NCI-H446 (cell line): ENCODE data around the gene CASQ1.

Source experiments
- DNase-seq, 2 experiments: peaks; one replicate each; lab custom pipeline; 2025; lab: John Stamatoyannopoulos, UW

CASQ1 gene

DNA sequence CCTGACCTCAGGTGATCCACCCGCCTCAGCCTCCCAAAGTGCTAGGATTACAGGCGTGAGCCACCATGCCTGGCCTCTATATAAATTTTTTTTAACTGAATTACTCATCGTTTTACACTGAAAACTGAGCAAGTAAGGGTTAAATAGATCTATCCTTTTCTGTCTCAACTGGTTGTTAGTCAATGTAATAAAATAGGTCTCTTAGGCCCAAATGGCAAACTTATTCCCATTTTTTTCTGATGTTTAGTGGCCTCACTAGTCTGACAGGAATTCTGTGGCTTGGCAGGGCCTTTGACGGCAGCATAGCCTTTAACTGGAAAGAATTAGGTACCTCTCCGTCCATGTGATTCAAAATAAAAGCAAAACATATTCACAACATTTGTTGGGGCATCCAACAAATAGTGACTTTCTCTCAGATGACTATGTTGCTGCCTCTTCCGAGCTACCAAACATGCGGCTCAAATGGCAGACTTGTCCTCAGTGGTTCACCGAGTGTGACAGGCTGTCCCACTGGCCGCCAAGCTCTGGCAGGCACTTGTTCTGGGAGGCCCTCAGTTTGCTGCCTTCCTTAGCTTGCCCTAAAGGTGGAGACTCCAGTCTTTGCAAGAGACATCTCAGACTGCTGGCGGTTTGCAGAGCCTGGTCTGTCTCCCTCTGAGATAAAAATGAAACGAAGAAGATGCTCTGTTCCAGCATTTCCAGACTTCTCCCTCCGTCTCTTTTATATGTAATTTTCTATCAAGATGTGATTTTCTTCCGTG, 21.6 kb upstream of the CASQ1 start:
- no peak for DNase-seq

DNA sequence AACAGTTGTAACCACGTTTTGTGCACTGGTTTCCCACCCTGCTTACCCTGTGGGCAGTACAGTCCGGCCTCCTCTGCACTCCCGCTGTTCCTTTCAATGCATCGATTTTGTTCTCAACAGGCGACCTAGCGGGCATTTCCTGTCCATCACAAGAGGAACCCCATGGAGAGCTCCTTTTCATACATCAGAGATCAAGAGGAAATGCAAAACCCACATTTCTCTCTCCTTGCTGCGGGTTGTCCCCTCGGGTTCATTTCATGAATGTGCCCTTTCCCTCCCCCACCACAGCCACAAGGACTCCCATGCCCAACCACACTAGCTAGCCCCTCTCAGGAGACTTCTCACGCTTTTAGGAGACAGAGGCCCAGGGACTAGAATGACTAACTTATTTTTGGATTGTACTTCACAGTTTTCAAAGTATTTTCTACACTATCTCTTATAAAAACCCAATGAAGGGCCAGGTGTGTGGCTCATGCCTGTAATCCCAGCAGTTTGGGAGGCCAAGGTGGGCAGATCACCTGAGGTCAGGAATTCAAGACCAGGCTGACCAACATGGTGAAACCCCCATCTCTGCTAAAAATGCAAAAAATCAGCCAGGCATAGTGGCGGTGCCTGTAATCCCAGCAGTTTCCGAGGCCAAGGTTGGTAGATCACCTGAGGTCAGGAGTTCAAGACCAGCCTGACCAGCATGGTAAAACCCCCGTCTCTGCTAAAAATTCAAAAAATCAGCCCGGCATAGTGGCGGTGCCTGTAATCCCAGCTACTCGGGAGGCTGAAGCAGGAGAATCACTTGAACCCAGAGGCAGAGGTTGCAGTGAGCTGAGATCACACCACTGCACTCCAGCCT, 20.6 kb upstream of the CASQ1 start:
- no peak for DNase-seq

DNA sequence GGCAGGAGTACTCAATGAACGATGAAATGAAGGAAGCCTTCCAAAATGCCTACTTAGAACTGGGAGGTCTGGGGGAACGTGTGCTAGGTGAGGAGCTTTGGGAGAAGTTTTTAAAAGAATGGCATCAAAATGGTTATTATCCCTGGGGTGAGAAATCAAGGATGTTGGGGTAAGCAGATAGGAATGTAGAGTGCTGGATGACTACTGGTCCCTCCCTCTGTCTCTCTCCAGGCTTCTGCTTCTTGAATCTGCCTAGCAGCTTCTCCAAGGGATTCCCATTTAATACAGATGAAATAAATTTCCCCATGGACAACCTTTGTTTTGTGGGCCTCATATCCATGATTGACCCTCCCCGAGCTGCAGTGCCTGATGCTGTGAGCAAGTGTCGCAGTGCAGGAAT, 19.0 kb upstream of the CASQ1 start:
- no peak for DNase-seq

DNA sequence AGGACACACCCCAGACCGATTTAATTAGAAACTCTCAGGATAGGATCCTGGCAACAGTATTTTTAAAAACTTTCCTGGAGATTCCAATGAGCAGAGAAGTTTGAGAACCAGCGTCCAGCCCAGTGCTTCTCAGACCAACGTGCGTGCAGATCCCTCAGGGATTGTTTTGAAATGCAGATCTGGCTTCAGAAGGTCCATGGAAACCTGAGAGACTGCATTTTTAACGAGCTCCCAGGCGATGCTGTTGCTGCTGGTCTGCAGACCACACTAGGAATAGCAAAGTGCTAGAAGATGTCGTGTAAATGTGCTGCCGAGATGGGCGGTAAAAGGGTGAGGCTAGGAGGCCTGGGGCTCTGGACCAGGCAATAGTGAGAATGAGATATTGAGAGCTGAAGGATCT, 18.4 kb upstream of the CASQ1 start:
- no peak for DNase-seq

DNA sequence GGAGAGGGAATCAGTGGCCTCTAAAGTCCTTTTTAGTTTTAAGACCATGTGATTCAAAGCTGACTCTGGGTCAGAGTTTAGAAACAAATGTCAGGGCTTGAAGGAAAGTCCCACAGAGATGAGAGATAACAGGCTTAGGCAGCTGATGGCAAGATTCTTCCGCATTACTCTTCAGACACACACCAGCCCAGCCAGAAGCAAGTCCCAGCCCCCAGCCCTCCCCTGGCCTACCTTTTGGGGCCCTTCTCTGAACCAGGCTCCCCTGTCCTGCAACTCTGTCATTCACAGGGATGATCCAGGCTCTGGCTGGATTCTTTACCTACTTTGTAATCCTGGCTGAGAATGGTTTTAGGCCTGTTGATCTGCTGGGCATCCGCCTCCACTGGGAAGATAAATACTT, 13.1 kb upstream of the CASQ1 start:
- DNase-seq: no peak

DNA sequence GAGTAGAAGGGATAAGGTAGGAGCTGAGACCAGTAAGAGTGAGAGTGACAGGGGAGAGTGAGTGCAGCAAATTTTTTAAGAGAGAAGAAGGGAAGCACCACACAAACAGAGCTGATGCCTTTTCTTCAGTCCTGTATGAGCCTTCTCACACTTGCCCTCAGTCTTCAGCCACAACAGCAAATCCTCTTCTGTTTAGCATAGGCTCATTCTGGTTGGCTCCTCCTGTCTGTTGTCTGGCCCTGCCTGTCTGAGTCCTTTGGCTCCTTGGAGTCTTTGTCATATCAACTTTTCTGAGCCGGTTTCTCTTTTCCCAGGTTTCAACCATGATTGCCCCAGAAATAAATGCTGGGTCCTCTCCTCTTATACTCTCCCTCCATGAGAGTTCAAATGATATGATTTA, 12.7 kb upstream of the CASQ1 start:
- no peak for DNase-seq

DNA sequence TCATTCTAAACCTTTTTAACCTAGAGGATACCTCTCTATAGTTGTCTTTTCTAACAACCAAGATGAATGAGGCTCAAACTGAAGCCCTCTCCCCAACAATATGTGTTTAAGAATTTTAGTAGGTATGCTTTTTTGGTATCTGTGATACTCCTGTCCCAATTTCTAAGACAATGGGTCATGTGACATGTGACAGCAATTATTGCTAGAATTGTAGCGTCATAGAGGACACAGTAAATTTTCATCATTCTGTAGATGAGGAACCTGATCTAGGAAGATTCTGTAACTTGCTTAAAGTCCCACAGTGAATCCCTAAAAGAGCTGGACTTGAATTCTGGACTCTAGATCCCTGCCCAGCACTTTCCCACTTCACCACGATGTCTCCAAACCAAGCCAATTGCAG, 11.6 kb upstream of the CASQ1 start:
- no peak for DNase-seq

DNA sequence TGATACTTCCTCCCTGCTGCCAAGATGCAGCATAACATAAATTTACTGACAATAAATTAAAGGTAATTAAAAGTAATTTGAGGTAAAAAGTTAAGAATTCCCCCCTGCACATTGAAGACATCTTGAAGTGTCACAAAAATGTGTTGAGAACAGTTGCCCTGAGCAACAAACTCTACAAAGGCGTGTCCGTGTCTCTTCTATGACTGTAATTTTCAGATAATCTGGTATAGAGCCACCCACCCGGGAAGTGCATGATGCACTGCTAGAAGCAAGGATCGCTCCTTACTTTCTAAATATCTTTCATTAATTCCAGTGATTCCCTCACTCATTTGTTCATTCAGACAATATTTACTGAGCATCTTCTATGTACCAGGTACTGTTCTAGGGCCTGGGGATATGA, 11.0 kb upstream of the CASQ1 start:
- no peak for DNase-seq

DNA sequence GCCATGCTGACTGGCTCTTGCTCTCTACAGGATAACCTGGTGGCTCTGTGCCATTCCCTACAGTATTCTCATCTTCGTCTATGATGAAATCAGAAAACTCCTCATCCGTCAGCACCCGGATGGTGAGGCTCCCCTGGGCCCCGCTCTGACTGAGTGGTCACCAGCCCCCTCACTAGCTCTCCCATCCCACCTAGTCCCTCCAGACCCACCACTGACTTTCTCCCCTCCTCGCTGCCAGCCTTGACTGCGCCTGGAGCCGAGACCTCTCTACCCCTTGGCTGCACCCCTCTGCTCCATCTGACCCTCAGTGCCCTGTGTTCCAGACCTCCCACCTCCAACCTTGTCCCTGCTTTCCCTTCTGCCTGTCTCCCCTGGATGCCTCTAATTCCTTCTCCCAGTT, 4.1 kb upstream of the CASQ1 start:
- DNase-seq: no peak

DNA sequence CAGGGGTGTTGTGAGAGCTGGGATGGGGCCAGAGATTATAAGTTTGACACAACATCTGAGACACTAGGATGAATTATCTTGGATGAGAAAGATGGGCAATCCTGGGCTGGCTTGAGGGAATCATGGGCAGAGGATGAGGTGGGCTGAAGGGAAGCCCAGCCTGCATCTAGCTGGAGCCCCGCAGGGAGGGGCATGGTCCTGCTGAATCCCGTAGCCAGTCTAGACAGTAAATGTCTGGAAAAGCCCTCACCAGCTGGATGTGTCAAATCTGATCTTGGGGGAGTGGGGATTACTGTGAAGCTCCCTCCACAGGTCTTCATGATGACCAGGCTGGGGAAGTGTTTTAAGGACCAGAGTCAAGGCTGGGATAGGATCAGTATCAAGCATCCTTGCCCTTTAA, 3.6 kb upstream of the CASQ1 start:
- no peak for DNase-seq

DNA sequence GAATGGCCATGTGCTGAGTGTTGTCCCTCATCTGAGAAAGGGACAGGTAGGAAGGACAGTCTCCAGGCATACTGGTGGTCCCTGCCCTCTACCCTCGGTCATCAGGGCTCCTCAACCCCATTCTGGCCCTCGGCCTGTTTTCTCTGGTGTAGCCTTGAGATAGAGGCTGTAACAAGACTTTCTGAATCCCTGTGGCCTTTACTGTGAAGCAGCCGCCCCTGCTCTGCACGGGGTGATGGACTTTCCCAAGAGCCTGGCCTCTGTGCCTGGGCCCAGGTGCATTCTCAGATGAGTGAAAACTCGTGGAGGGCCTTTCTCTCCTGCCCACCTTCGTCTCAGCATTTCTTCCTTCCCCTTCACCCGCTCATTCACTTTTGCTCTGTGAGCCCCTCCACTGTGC, 3.0 kb upstream of the CASQ1 start:
- no peak for DNase-seq

DNA sequence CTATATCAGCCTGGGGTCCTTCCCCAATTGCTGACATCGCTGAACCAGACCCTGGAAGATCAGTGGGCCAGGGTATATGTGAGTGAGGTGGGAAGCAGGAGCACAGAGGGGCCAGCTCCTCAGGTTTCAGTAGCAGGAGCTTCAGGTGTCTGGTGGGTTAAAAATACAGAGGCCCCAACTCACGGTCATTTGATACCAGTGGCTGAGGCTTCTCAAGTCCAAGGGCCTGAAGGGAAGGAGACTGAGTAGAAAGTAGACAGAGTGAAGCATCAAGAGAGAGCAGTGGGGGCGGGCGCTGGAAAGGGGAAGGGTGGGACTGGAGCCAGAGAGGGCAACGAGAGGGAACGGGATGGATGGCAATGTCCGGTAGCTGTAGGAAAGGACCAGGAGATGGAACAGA, 2.0 kb upstream of the CASQ1 start:
- DNase-seq: no peak

DNA sequence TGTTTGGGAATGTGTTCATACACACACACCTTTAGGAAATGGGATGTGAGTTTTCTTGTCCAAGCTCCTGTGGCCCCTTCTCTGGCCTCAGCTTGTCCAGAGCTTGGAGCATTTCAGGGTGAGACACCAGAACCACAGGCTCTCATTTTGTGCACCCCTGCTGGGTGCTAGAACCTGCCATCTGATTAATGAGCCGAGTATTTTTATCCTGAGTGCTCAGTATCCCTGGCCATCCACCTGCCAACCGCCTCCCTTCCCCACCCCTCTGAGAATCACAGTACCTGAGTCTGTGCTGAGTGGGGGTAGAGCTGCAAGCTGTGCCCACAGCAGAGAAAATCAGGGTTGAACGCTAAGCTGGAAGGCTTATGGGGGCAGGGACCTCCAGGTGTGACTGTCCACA, 1.4 kb downstream of the CASQ1 start:
- no peak for DNase-seq

DNA sequence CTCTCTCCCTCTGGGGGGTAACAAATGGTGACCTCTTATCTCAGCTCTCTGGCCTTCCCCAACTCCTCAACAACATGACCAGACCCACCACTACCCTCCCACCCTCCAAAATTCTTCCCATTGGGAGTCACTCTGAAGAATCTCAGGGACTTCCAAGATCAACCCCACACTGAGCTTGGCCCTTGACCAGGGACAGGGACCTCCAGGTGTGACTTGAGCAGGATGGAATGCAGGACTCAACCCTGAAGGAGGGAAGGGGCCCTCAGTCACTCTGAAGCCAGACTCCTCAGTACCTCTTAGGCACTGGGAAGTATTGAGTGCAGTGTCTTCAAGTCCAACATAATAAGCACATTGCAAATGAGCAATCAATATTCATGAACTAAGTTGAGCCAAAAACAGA, 1.9 kb downstream of the CASQ1 start:
- DNase-seq: no peak

DNA sequence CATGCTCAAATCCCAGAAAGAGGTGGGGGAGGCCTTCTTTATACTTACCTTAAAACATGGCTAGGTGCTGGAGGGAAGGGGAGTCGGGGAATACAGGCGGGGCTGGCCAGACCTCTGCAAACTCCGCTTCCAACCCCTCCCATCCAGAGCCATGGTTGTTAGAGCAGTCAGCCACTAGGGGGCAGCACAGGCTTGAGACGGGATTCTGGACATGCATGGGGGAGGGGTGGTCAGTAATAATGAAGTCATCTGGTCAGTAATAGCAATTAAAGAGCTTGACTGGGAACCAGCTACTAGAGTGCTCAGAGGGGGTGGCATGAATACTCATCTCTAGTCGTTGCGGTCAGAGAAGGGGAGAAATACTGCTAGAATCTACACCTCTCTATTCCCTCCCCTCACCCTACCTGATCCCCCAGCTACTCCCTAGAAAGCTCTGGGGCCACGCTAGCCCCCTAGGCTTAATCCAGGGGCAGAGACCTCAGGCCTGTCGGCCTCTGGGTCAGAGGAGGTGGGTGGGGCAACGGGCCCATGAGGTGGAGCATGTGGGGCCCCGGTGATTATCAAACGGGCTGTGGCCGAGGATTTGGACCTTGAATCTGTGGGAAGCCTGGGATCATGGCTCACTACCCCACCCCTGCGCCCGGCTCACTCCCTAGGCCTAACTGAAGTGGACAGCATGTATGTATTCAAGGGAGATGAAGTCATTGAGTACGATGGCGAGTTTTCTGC, 2.9 kb downstream of the CASQ1 start:
- DNase-seq: peak; percentile 76 to 88

DNA sequence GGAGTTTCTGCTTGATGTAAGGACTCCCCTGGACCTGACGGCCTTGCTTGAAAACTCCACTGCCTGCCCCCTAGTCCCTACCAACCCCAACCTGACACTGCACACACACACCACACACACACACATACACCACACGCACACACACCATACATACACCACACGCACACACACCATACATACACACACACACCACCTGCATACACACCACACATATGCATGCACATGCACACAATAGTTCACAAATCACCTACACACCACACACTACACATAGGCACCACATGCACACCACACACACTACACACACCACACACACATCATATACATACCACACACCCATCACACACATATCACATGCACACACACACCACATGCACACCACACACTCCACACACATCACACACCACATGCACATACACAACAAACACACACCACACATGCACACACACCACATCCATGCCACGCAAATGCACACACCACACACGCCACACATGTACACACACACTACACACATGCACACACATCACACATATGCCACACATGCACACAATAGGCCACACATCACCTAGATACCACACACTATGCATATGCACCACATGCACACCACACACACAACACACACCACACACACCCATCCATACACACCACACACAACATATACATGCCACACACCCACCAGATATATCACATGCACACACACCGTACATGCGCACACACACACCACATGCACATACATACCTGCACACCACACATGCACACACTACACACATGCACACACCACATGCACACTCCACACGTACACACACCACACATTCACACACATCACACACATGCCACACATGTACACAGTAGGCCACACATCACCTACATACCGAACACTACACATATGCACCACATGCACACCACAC, 3.7 kb downstream of the CASQ1 start:
- no peak for DNase-seq

DNA sequence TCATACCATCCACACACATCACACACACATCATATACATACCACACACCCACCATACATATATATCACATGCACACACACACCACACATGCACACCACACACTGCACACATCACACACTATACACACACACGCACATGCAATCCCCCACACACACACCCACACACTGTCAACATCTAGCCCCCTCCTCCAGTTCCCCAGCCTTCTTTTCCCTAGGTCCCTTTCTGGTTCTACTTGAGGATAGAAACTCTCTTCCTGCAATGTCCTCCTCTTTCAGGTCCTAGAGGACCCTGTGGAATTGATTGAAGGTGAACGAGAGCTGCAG, 4.3 kb downstream of the CASQ1 start:
- DNase-seq: no peak

DNA sequence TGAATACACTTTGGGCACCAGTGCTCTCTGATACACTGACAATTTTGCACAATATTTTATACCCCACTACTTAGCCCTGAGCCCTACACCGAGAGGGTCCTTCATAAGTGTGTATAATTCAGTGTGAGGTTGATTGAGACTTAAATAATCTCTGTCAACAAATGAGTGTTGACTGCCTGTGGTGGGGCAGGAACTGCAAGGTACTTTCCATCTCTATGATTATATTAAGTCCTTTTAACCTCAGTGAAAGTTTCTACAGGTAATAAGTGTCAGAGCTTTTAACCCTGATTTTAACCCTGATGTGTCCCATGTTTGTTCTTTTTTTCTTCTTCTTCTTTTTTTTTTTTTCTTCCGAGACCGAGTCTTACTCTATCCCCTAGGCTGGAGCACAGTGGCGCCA, 5.8 kb downstream of the CASQ1 start:
- DNase-seq: no peak

DNA sequence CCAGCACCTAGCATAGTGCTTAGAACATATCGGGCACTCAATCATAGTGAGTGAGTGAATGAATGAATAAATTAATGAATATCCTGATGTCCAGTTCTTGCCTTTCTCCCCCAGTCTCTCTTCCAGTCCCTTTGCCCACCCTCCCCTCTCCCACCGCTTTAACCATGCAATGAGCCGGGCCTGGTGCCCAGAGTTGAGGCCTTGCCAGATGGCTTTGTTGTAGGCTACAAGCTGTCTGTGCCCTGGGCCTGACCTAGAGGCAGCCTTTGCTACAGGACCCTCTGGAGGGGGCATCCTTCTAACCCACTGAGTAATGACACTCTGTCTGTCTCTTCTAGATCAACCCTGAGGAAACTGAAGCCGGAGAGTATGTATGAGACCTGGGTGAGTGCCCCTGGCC, 6.9 kb downstream of the CASQ1 start:
- peak in 1 of 2 experiments; percentile 58 for DNase-seq

DNA sequence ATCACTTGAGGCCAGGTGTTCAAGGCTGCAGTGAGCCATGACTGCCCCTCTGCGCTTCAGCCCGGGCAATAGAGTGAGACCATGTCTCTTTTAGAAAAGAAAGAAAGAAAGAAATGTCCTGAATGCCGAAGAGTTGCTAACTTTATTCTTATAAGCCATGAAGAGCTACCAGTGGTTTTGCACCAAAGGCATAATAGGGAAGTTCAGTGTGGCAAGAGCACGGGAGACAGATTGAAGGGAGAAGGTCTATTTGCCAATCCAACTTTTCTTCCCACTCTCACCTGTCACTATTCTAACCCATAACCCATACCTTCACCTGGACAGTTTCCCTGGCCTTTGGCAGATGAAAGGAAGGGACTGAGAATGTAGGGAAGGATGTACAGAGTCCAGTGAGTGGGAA, 10.4 kb downstream of the CASQ1 start:
- no peak for DNase-seq

DNA sequence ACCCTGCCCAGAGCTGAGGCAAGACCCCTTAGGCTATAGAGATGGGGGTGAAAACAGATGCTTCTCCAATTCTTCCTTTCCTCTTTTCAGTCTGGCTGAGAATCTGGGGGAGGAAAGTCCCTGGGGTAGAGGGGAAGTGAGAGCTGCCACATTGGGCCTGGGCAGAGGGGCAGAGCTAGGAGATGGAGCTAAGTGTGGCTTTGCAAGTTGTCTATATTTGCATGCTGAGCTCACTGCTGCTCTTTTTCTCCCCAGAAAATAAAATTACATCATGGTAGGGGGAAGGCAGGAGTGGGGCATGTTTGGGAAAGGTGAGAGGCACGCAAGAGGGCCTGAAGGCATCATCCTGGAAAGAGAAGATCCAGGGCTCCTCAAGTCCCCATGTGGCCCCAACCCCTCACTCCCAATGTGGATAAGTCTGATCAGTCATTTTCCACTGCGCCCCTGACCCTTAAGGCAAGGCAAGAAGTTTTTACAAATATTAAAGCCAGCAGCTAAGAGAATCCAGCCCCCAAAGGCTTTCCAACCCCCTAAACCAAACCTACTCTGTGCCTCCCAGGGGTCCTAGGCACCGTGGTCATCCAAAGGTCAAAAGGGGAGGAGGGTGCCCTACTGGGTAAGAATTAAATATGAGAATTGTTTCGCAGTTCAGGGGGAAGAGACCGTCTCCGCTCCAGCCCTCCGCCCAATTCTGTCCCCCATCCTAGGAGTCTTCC, 14.3 kb downstream of the CASQ1 start:
- no peak for DNase-seq
